MM.1S (cell line): ENCODE data around the gene WDR83.
"Not testable (repeated sequence)": the region's sequence is repeated elsewhere in the genome, so short reads cannot be mapped to it uniquely, and the experiment has no call there.

Experiments
- DNase-seq: peaks from one replicate; pipeline ENCODE4 v3.0.0-alpha.2; 2015
- H2AFZ ChIP-seq: fragments of 300-600 bp; sonication (generic); 2 replicates; pipeline ENCODE4 v1.6.0; 2016; ENCODE audit warnings: antibody characterized with exemption, low read length
- H3F3A ChIP-seq: fragments of 300-600 bp; sonication (generic); 2 replicates; pipeline ENCODE4 v1.6.1; 2016; ENCODE audit warnings: mild to moderate bottlenecking, antibody characterized with exemption, low read length, moderate library complexity, mixed read lengths; ENCODE audit not compliant: insufficient read depth
- H3K27ac ChIP-seq: fragments of 300-600 bp; sonication (generic); 2 replicates; pipeline ENCODE4 v1.5.1; 2016; ENCODE audit warnings: mild to moderate bottlenecking, low read length
- H3K27me3 ChIP-seq: fragments of 300-600 bp; sonication (generic); replicated peaks from 2 replicates; pipeline ENCODE4 v1.6.0; 2016; ENCODE audit warnings: low read length; ENCODE audit not compliant: insufficient read depth
- H3K36me3 ChIP-seq: fragments of 300-600 bp; sonication (generic); replicated peaks from 2 replicates; pipeline ENCODE4 v1.6.1; 2016; ENCODE audit warnings: mild to moderate bottlenecking, low read length, mixed read lengths; ENCODE audit not compliant: insufficient read depth
- H3K4me1 ChIP-seq: fragments of 300-600 bp; sonication (generic); 2 replicates; pipeline ENCODE4 v1.6.1; 2016; ENCODE audit warnings: low read length, mixed read lengths
- H3K4me2 ChIP-seq: fragments of 300-600 bp; sonication (generic); 2 replicates; pipeline ENCODE4 v1.6.0; 2016; ENCODE audit warnings: low read depth, low read length
- H3K4me3 ChIP-seq: fragments of 300-600 bp; sonication (generic); 2 replicates; pipeline ENCODE4 v1.5.1; 2016; ENCODE audit warnings: low read length, mixed read lengths
- H3K79me2 ChIP-seq: fragments of 300-600 bp; sonication (generic); 2 replicates; pipeline ENCODE4 v1.6.1; 2016; ENCODE audit warnings: mixed run types, low read length, mixed read lengths
- H3K9ac ChIP-seq: fragments of 300-600 bp; sonication (generic); 2 replicates; pipeline ENCODE4 v1.6.1; 2016; ENCODE audit warnings: low read length, mixed read lengths
- H3K9me2 ChIP-seq: fragments of 300-600 bp; sonication (generic); replicated peaks from 2 replicates; pipeline ENCODE4 v1.6.1; 2016; ENCODE audit warnings: mild to moderate bottlenecking, low read length, mixed read lengths; ENCODE audit not compliant: insufficient read depth
- H3K9me3 ChIP-seq: fragments of 300-600 bp; sonication (generic); replicated peaks from 2 replicates; pipeline ENCODE4 v1.6.1; 2016; ENCODE audit warnings: mild to moderate bottlenecking, low read length, mixed read lengths; ENCODE audit not compliant: insufficient read depth
- H4K20me1 ChIP-seq: fragments of 300-600 bp; sonication (generic); 2 replicates; pipeline ENCODE4 v1.6.1; 2016; ENCODE audit warnings: mild to moderate bottlenecking, low read length, moderate library complexity, mixed read lengths; ENCODE audit not compliant: insufficient read depth
- EZH2 ChIP-seq: fragments of 300-600 bp; sonication (generic); optimal IDR thresholded peaks from 2 replicates; pipeline ENCODE3; 2017; ENCODE audit warnings: low read depth, mild to moderate bottlenecking, antibody characterized with exemption, low read length, mixed read lengths
- EZH2phosphoT487 ChIP-seq: fragments of 300-600 bp; sonication (generic); IDR thresholded peaks from 2 replicates; pipeline ENCODE4 v1.6.1; 2018; ENCODE audit warnings: antibody characterized with exemption, low read length
- TF ChIP-seq, protein P1 (sequence below): fragments of 300-600 bp; sonication (generic); IDR thresholded peaks from 2 replicates; pipeline ENCODE4 v1.5.1; 2016; ENCODE audit warnings: antibody characterized with exemption, low read length, mixed read lengths

WDR83 gene

DNA sequence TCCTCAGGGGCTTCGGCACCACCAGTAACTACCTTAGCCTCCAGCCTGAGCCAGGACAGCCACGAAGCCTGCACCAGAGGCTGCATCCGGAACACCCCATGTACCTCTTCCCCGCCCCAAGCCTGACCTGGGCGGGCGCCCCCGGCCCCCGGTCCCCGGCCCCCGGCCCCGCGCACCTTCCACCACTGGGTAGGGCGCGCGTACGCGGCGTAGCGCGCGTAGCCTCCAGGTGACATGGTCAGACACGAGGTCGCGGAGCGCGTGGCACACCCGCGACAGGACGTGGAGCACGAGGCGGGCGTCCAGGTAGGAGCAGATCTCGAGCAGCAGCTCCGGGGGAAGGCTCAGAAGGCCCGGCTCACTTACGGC lies 29.4 kb downstream of the WDR83 start:
- Histone ChIP-seq H3K9me2 (no peaks in the 10 kb centered on the region), H3F3A (peaks cover 17% of the 10 kb centered on the region), H3K27ac (peak overlapping the region; percentile 79; the same call in 1 of the 2 replicates), H3K27me3 (no peaks in the 10 kb centered on the region), H3K79me2 (peaks cover 7% of the 10 kb centered on the region; the same call in 1 of the 2 replicates), H3K4me2 (peak overlapping the region; percentile 91), H3K4me1 (peaks cover 8% of the 10 kb centered on the region; the same call in 1 of the 2 replicates), H2AFZ (peak overlapping the region; percentile 95), H3K36me3 (no peaks in the 10 kb centered on the region), H3K4me3 (peak overlapping the region; percentile 95), H4K20me1 (no peaks in the 10 kb centered on the region), H3K9me3 (no peaks in the 10 kb centered on the region), H3K9ac (peak overlapping the region; percentile 76)
- peak; percentile 25 for DNase-seq
- TF ChIP-seq EZH2phosphoT487 (no peak), EZH2 (no peak)
- TF ChIP-seq, protein P1, sequence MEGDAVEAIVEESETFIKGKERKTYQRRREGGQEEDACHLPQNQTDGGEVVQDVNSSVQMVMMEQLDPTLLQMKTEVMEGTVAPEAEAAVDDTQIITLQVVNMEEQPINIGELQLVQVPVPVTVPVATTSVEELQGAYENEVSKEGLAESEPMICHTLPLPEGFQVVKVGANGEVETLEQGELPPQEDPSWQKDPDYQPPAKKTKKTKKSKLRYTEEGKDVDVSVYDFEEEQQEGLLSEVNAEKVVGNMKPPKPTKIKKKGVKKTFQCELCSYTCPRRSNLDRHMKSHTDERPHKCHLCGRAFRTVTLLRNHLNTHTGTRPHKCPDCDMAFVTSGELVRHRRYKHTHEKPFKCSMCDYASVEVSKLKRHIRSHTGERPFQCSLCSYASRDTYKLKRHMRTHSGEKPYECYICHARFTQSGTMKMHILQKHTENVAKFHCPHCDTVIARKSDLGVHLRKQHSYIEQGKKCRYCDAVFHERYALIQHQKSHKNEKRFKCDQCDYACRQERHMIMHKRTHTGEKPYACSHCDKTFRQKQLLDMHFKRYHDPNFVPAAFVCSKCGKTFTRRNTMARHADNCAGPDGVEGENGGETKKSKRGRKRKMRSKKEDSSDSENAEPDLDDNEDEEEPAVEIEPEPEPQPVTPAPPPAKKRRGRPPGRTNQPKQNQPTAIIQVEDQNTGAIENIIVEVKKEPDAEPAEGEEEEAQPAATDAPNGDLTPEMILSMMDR: no peak

DNA sequence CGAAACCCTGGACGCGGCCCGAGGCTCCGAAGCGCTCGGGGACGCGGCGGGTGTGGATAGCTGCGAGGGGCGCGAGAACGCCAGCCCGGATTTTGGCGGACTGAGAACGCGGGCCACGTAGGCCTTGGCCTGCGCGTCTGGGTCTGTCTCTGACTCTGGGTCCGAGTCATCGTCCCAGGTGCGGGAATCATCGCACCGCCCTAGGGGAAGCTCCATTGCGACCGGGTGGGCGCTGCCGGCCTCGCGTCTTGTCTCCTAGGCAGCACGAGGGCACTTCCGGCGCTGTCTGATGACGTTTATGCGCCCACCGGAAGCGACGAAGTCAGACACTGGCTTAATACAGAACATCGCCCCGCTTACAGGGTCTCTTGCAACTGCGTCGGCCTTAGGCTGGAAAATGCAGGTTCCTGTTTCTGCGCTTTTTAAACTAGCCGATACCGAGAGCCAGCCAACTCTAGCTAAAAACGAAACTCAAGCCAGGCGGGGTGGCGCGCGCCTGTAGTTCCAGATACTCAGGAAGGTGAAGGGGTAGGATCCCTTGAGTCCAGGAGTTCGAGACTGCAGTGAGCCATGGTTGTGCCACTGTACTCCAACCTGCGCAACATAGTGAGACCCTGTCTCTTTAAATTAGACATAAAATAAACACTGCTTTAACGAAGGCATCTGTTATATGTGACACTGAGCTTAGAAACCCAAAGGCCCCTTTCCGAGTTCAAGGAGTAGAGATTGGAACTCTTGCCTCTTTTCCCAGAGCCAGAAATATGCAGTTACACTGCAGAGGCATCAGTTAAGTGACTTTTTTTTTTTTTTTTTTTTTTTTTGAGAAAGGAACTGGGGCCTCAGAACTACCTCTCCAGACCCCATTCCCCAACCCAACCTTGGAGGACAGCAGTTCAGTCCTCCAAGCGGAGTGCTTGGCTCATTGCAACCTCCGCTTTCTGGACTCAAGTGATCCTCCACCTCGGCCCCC lies 30.0 kb downstream of the WDR83 start, which contains the start of gene FBXW9:
Gene FBXW9, minus strand, starts transcription at position 266 of the 970 bp plus-strand sequence. Its CDS starts 50 bp downstream, at position 216.
- peak within 1 kb of the TSS; percentile 95 for H3K4me3 ChIP-seq
- no peaks in the 10 kb centered on the region for H3K9me3 ChIP-seq
- TF ChIP-seq EZH2: no peak
- TF ChIP-seq EZH2phosphoT487: no peak
- TF ChIP-seq, protein P1: no peak
- no peaks in the 10 kb centered on the region for H4K20me1 ChIP-seq
- peaks cover 8% of the 10 kb centered on the region; the same call in 1 of the 2 replicates for H3K4me1 ChIP-seq
- H3K9ac ChIP-seq: peak within 1 kb of the TSS; percentile 76
- peaks cover 6% of the 10 kb centered on the region for H3K36me3 ChIP-seq
- peak; percentile 98 for DNase-seq
- H3K4me2 ChIP-seq: peak within 1 kb of the TSS; percentile 91
- peaks cover 7% of the 10 kb centered on the region; the same call in 1 of the 2 replicates for H3K79me2 ChIP-seq
- peak within 1 kb of the TSS; percentile 79 for H3K27ac ChIP-seq
- H3K9me2 ChIP-seq: no peaks in the 10 kb centered on the region
- no peaks in the 10 kb centered on the region for H3K27me3 ChIP-seq
- H3F3A ChIP-seq: peaks cover 17% of the 10 kb centered on the region
- H2AFZ ChIP-seq: peak within 1 kb of the TSS; percentile 95

DNA sequence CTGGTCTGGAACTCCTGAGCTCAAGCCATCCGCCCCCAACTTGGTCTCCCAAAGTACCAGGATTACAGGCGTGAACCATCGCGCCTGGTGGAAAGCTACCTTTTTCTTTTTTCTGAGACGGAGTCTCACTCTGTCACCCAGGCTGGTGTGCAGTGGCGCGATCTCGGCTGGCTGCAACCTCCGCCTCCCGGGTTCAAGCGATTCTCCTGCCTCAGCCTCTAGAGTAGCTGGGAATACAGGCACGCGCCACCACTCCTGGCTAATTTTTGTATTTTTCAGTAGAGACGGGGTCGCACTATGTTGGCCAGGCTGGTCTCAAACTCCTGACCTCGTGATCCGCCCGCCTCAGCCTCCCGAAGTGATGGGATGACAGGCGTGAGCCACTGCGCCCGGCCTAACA lies 30.8 kb downstream of the WDR83 start:
- H3K9me3 ChIP-seq, H3K9me2 ChIP-seq, H4K20me1 ChIP-seq, H3K4me1 ChIP-seq, H2AFZ ChIP-seq, H3K27me3 ChIP-seq, H3K36me3 ChIP-seq, H3K79me2 ChIP-seq, DNase-seq: not testable (repeated sequence)
- Histone ChIP-seq H3K4me2 (peak overlapping the region; percentile 91), H3K4me3 (peak overlapping the region; percentile 95), H3F3A (peaks cover 17% of the 10 kb centered on the region), H3K9ac (peak overlapping the region; percentile 76; the same call in 1 of the 2 replicates), H3K27ac (peak overlapping the region; percentile 79; the same call in 1 of the 2 replicates)

DNA sequence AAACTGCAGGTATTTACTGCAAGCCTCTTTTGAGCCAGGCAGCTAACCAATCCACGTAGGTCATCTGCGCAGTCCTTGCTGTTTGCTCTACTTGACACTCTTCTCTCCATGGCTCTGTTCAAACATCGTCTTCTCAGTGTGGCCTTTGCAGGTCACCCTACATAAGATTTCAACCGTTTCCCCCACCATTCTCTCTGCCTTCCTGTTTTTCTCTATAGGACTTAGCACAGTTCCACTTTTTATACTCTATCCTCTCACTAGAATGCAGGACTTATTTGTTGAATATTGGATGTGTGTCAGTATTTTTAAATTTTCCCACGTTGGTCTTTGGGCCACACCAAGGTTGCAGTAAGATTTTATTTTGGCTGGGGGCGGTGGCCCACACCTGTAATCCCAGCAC lies 31.5 kb downstream of the WDR83 start:
- no peaks in the 10 kb centered on the region for H3K27me3 ChIP-seq
- peaks cover 8% of the 10 kb centered on the region; the same call in 1 of the 2 replicates for H3K4me1 ChIP-seq
- H3K27ac ChIP-seq: no peak overlapping the region
- no peak overlapping the region for H3K9ac ChIP-seq
- no peaks in the 10 kb centered on the region for H4K20me1 ChIP-seq
- peaks cover 17% of the 10 kb centered on the region for H3F3A ChIP-seq
- DNase-seq: no peak
- no peak overlapping the region for H3K4me2 ChIP-seq
- no peaks in the 10 kb centered on the region for H3K9me2 ChIP-seq
- TF ChIP-seq EZH2 (no peak), EZH2phosphoT487 (no peak)
- TF ChIP-seq, protein P1: no peak
- H2AFZ ChIP-seq: no peak overlapping the region
- peaks cover 7% of the 10 kb centered on the region; the same call in 1 of the 2 replicates for H3K79me2 ChIP-seq
- peaks cover 7% of the 10 kb centered on the region for H3K36me3 ChIP-seq
- H3K4me3 ChIP-seq: no peak overlapping the region
- H3K9me3 ChIP-seq: no peaks in the 10 kb centered on the region
